ENCODE results near the gene HLA-B. TPM values are rescaled to one million over a fixed set of nuclear protein-coding genes. Genes with fewer than 3 reads are reported as not detected.
"Not testable (repeated sequence)": the region's sequence is repeated elsewhere in the genome, so short reads cannot be mapped to it uniquely, and the experiment has no call there.

Gene HLA-B
- total RNA-seq, 1 experiment from 2014 or later, result 41.9 TPM

DNA sequence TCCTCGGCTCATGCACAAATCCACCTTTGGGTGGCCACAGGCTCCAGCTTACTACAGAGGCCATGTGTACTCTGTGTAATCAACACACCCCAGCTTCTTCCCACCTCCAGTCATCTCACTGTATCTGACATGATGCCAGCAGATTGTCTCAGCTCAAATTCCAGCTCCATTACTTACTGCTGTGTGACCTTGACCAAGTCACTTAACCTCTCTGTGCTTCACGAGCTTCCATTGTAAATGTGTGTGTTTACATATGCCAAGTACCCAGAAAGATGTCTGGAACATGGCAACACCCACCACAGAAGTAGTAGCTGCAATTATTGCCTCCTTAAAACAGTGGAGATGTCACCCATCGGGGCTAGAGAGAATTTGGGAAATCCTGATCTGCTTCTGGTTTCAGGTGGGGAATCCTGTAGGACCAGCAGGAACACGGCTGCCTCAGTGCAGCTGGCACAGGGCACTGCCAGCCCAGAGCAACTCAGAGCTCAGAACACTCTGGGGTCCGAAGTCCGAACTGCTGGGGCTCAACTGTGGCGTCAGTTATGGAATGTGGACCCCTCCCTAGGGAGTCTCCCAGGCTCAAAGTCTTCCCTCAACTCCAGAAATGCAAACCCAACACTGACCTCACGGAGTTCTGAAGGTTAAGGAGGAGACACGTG lies 21.2 kb upstream of the HLA-B start:
- Mint-ChIP-seq H3K4me1 (ENCODE audit: low read depth, unreplicated experiment) (no peaks in the 10 kb centered on the region), H3K27me3 (ENCODE audit: insufficient read depth, unreplicated experiment) (peaks cover 9% of the 10 kb centered on the region), H3K4me3 (ENCODE audit: unreplicated experiment) (no peak overlapping the region), H3K36me3 (ENCODE audit: insufficient read depth, unreplicated experiment) (no peaks in the 10 kb centered on the region), H3K27ac (ENCODE audit: unreplicated experiment) (no peak overlapping the region), H3K9me3 (ENCODE audit: unreplicated experiment) (peaks cover 3% of the 10 kb centered on the region)
- H3K36me3 ChIP-seq (ENCODE audit: control insufficient read depth, insufficient read depth, low read length), result no peaks in the 10 kb centered on the region
- H3K9me3 ChIP-seq, result no peaks in the 10 kb centered on the region
- TF ChIP-seq CTCF (IDR thresholded peaks at IDR 0.05; ENCODE audit: insufficient read depth in 1 of 2, low read depth in 1 of 2, low read length in 1 of 2, severe bottlenecking in 1 of 2, unreplicated experiment in 1 of 2), result no peak
- BruUV-seq (replicated peaks), result no TSS peak
- H3K27me3 ChIP-seq (replicated peaks; ENCODE audit: control insufficient read depth, insufficient read depth, low read length), result no peaks in the 10 kb centered on the region
- H3K4me3 ChIP-seq (ENCODE audit: low read depth, low read length), result no peak overlapping the region
- no peak for DNase-seq
- CTCF ChIA-PET, result interaction anchor here (0.8 to 1.5 kb wide), 2 partner anchors 12 to 20 kb away, joined by 3 to 4 read pairs; no protein-coding TSS in a partner anchor
- POLR2A ChIA-PET, result no interaction called here
- 0 out of 2 replicates have a peak, but pooled peaks cover 4% of the 10 kb centered on the region for H3K4me1 ChIP-seq
- intact Hi-C loops (cut with micrococcal nuclease; ENCODE audit: unreplicated experiment), result no loop called here

DNA sequence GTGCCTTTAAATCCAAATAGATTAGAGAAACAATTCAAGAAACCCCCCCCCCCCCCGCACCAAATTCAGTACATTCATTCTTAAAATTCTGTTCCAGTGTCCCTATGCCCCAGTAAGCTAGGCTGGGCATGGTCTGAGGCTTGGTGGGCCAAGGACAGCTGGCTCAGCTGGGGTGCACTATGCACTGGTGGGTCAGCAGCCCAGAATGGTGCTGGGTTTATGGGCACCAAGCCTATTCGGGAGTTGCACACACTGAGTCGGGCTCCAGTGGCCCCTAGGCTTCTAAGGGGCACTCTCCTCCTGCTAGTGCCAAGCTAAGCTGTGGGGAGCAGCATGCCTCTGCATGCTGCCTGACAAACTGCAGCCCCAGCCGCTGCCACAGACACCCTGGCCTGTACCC lies 20.1 kb upstream of the HLA-B start:
- peaks cover 14% of the 10 kb centered on the region for H3K27me3 Mint-ChIP-seq (ENCODE audit: insufficient read depth, unreplicated experiment)
- H3K27me3 ChIP-seq (replicated peaks; ENCODE audit: control insufficient read depth, insufficient read depth, low read length), result no peaks in the 10 kb centered on the region
- H3K36me3 Mint-ChIP-seq (ENCODE audit: insufficient read depth, unreplicated experiment), result no peaks in the 10 kb centered on the region
- H3K4me3 ChIP-seq (ENCODE audit: low read depth, low read length), result no peak overlapping the region
- no peaks in the 10 kb centered on the region for H3K9me3 ChIP-seq
- H3K9me3 Mint-ChIP-seq (ENCODE audit: unreplicated experiment), result peaks cover 15% of the 10 kb centered on the region
- no peak overlapping the region for H3K4me3 Mint-ChIP-seq (ENCODE audit: unreplicated experiment)
- no peak overlapping the region for H3K27ac Mint-ChIP-seq (ENCODE audit: unreplicated experiment)
- 0 out of 2 replicates have a peak, but pooled peaks cover 4% of the 10 kb centered on the region for H3K4me1 ChIP-seq
- CTCF ChIA-PET, result interaction anchor here (0.7 to 1.5 kb wide), 2 partner anchors 10 to 18 kb away, joined by 3 to 4 read pairs; no protein-coding TSS in a partner anchor
- no peaks in the 10 kb centered on the region for H3K4me1 Mint-ChIP-seq (ENCODE audit: low read depth, unreplicated experiment)
- H3K36me3 ChIP-seq (ENCODE audit: control insufficient read depth, insufficient read depth, low read length), result no peaks in the 10 kb centered on the region
- BruUV-seq (replicated peaks), result no TSS peak
- intact Hi-C loops (cut with micrococcal nuclease; ENCODE audit: unreplicated experiment), result no loop called here
- DNase-seq, result no peak
- TF ChIP-seq CTCF (IDR thresholded peaks at IDR 0.05; ENCODE audit: insufficient read depth in 1 of 2, low read depth in 1 of 2, low read length in 1 of 2, severe bottlenecking in 1 of 2, unreplicated experiment in 1 of 2), result no peak
- POLR2A ChIA-PET, result no interaction called here

- Mint-ChIP-seq H3K36me3 (ENCODE audit: insufficient read depth, unreplicated experiment) (no peaks in the 10 kb centered on the region), H3K27me3 (ENCODE audit: insufficient read depth, unreplicated experiment) (peaks cover 16% of the 10 kb centered on the region), H3K4me3 (ENCODE audit: unreplicated experiment) (no peak overlapping the region), H3K27ac (ENCODE audit: unreplicated experiment) (no peak overlapping the region), H3K9me3 (ENCODE audit: unreplicated experiment) (peaks cover 20% of the 10 kb centered on the region), H3K4me1 (ENCODE audit: low read depth, unreplicated experiment) (no peaks in the 10 kb centered on the region)
- DNase-seq, result no peak
- CTCF ChIA-PET, result interaction anchor here (1.0 kb wide), 1 partner anchor 9 kb away, joined by 7 read pairs; no protein-coding TSS in a partner anchor
- Histone ChIP-seq H3K4me3 (ENCODE audit: low read depth, low read length) (no peak overlapping the region), H3K4me1 (0 out of 2 replicates have a peak, but pooled peaks cover 4% of the 10 kb centered on the region), H3K27me3 (replicated peaks; ENCODE audit: control insufficient read depth, insufficient read depth, low read length) (no peaks in the 10 kb centered on the region), H3K36me3 (ENCODE audit: control insufficient read depth, insufficient read depth, low read length) (no peaks in the 10 kb centered on the region), H3K9me3 (no peaks in the 10 kb centered on the region)
- intact Hi-C loops (cut with micrococcal nuclease; ENCODE audit: unreplicated experiment), result no loop called here
- TF ChIP-seq CTCF (IDR thresholded peaks at IDR 0.05; ENCODE audit: insufficient read depth in 1 of 2, low read depth in 1 of 2, low read length in 1 of 2, severe bottlenecking in 1 of 2, unreplicated experiment in 1 of 2), result no peak
- POLR2A ChIA-PET, result no interaction called here
- BruUV-seq (replicated peaks), result no TSS peak
Measured at GRCh38 chr6:31375699-31376098, 18.7 kb upstream of the HLA-B start.

DNA sequence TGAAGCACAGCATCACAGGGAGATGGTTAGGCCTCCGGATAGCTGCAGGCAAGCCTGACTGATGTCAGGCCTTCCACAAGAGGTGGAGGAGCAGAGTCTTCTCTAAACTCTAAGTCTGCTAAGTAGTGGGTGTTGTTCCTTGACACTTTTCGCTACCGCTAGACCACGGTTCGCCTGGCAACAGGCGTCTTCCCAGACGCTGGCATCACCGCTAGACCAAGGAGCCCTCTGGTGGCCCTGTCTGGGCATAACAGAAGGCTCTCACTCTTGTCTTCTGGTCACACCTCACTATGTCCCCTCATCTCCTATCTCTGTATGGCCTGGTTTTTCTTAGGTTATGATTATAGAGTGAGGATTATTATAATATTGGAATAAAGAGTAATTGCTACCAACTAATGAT lies 17.1 kb upstream of the HLA-B start:
- H3K27me3 ChIP-seq (replicated peaks; ENCODE audit: control insufficient read depth, insufficient read depth, low read length); H3K4me1 ChIP-seq; H3K4me3 ChIP-seq (ENCODE audit: low read depth, low read length); BruUV-seq (replicated peaks); H3K36me3 ChIP-seq (ENCODE audit: control insufficient read depth, insufficient read depth, low read length); H3K4me1 Mint-ChIP-seq (ENCODE audit: low read depth, unreplicated experiment); H3K9me3 ChIP-seq; H3K4me3 Mint-ChIP-seq (ENCODE audit: unreplicated experiment); POLR2A ChIA-PET; DNase-seq; CTCF ChIA-PET; H3K27ac Mint-ChIP-seq (ENCODE audit: unreplicated experiment); intact Hi-C loops (cut with micrococcal nuclease; ENCODE audit: unreplicated experiment); H3K36me3 Mint-ChIP-seq (ENCODE audit: insufficient read depth, unreplicated experiment): not testable (repeated sequence)
- peaks cover 20% of the 10 kb centered on the region for H3K9me3 Mint-ChIP-seq (ENCODE audit: unreplicated experiment)
- peaks cover 22% of the 10 kb centered on the region for H3K27me3 Mint-ChIP-seq (ENCODE audit: insufficient read depth, unreplicated experiment)

Measured in Caco-2 (cell line).